GM06990 (cell line): ENCODE measurements around the gene NKAIN2.
"Not testable (repeated sequence)": the region's sequence is repeated elsewhere in the genome, so short reads cannot be mapped to it uniquely, and the experiment has no call there.

Source experiments
- DNase-seq: peaks from one replicate; pipeline ENCODE4 v3.0.0-alpha.2; 2011; ENCODE audit not compliant: insufficient read length; ENCODE audit errors: extremely low read depth
- H3K27me3 ChIP-seq: replicated peaks from 2 replicates; pipeline ENCODE4 v1.6.0; 2011; ENCODE audit warnings: low read length; ENCODE audit not compliant: control insufficient read depth, insufficient read depth
- H3K36me3 ChIP-seq: 2 replicates; pipeline ENCODE4 v1.5.1; 2011; ENCODE audit warnings: low read length; ENCODE audit not compliant: control insufficient read depth, insufficient read depth
- H3K4me3 ChIP-seq: replicated peaks from 2 replicates; pipeline ENCODE4 v1.5.1; 2011; ENCODE audit warnings: low read depth, mild to moderate bottlenecking, control low read depth, low read length
- TF ChIP-seq, protein P1 (sequence below): IDR thresholded peaks from 2 replicates; pipeline ENCODE4 v1.5.1; 2011; ENCODE audit warnings: low read length, control low read depth, mild to moderate bottlenecking, inconsistent platforms; ENCODE audit not compliant: insufficient read depth, poor library complexity, severe bottlenecking

The NKAIN2 gene

DNA sequence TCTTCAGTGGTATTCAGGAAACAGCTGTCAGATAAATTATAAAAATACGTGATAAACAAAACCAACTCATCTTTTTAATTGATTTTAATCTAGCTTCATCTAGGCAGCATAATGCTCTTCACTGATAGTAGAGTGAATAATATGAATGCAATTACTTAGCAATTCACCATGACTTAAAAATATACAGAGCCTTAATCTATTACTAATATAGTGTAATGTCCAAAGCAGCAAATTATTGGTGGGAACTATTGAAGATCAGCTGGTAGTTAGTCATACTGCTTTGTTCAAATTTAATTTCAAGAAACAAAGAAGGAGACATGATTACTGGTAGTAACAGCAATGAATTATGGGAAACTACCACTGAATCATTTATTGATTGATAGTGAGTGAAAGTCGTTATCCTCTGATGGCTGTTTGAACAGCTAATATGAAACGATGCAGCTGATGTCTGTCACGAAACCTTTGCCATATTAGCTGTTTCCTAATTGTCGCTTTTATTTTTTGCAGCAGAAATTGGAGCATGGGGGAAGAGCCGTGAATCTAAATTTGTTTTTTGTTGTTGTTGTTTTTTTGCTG, 99.2 kb downstream of the NKAIN2 start:
- H3K36me3 ChIP-seq, result no peaks in the 10 kb centered on the region
- no peaks in the 10 kb centered on the region for H3K27me3 ChIP-seq
- DNase-seq, result no peak
- TF ChIP-seq, protein P1, sequence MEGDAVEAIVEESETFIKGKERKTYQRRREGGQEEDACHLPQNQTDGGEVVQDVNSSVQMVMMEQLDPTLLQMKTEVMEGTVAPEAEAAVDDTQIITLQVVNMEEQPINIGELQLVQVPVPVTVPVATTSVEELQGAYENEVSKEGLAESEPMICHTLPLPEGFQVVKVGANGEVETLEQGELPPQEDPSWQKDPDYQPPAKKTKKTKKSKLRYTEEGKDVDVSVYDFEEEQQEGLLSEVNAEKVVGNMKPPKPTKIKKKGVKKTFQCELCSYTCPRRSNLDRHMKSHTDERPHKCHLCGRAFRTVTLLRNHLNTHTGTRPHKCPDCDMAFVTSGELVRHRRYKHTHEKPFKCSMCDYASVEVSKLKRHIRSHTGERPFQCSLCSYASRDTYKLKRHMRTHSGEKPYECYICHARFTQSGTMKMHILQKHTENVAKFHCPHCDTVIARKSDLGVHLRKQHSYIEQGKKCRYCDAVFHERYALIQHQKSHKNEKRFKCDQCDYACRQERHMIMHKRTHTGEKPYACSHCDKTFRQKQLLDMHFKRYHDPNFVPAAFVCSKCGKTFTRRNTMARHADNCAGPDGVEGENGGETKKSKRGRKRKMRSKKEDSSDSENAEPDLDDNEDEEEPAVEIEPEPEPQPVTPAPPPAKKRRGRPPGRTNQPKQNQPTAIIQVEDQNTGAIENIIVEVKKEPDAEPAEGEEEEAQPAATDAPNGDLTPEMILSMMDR, result no peak
- H3K4me3 ChIP-seq, result no peak overlapping the region

DNA sequence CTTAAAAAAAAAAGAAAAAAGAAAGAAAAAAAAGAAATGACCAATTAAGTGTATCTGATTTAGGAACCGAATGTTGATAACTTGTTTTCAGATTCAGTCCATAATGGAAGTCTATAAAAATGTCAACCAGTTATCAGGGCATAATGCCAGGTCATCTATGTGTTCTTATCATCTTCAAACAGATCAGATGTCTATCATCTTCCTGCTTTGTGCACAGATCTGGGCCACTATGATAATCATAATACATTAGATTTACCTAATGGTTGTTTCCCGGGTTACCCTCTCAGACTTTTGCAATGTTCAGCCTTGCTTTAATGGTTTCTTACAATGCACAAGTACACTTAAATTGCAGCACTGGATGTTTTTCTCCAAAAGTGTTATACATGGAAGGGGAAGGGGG, 100.6 kb downstream of the NKAIN2 start:
- no peak overlapping the region for H3K4me3 ChIP-seq
- H3K27me3 ChIP-seq, result no peaks in the 10 kb centered on the region
- H3K36me3 ChIP-seq, result no peaks in the 10 kb centered on the region
- DNase-seq, result no peak
- TF ChIP-seq, protein P1, result no peak

DNA sequence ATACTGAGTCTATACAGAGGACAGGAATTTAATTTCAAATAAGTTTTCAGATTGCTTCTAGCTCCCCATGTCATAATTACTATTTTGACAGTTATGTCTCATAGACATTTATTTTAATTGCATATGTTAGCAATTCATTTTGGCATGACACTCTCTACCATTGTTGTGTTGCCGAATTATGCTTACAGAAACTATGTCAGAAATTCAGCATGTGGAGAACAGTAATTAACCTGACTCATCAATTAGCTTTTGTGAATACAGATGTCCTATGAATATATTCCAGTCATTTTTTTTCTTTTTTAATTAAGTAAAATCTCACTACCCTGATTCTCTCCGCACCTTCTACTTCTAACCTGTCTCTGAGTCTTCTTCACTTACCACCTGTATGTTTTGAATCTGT, 105.1 kb downstream of the NKAIN2 start:
- Histone ChIP-seq H3K4me3 (no peak overlapping the region), H3K27me3 (no peaks in the 10 kb centered on the region)

DNA sequence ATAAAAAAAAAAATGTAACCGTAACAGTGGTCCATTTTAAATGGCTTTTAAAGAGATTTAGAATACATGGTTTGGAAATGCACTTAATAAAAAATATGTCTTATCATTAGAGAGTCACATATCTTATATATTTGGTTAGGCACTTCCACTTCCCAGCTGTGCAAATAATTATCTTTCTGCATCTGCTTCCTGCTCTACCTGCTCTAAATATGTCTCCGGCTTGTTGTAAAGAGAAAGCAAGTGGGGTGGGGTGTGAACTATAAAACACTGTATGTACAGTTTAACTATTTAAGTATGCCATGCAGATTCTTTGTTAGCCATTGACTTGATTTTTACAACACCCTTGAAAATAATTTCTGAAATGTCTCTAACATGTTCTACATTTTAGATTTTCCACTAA, 106.3 kb downstream of the NKAIN2 start:
- TF ChIP-seq, protein P1, result no peak
- DNase-seq, result no peak

More for the DNA sequence above, 105.1 kb downstream of the NKAIN2 start:
- TF ChIP-seq, protein P1, result no peak
- no peaks in the 10 kb centered on the region for H3K36me3 ChIP-seq
- DNase-seq, result no peak

DNA sequence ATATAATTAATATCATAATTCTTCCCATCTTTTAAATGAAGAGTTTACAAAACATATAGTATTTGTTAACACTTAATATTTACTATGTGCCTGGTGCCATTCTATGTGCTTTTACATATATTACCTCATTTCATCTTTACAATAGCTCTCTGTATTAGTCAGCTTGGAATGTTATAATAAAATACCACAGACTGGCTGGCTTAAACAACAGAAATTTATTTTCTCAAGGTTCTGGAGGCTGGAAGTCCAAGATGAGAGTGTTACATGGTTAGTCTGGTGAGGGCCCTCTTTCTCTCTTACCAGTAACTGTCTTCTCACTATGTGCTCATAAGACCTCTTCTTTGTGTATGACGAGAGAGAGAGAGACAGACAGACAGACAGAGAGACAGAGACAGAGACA, 110.2 kb downstream of the NKAIN2 start:
- Histone ChIP-seq H3K36me3 (no peaks in the 10 kb centered on the region), H3K4me3 (no peak overlapping the region), H3K27me3 (no peaks in the 10 kb centered on the region)
- no peak for DNase-seq
- TF ChIP-seq, protein P1, result no peak

More for the DNA sequence above, 106.3 kb downstream of the NKAIN2 start:
- no peak overlapping the region for H3K4me3 ChIP-seq
- H3K36me3 ChIP-seq, result no peaks in the 10 kb centered on the region
- H3K27me3 ChIP-seq, result no peaks in the 10 kb centered on the region

DNA sequence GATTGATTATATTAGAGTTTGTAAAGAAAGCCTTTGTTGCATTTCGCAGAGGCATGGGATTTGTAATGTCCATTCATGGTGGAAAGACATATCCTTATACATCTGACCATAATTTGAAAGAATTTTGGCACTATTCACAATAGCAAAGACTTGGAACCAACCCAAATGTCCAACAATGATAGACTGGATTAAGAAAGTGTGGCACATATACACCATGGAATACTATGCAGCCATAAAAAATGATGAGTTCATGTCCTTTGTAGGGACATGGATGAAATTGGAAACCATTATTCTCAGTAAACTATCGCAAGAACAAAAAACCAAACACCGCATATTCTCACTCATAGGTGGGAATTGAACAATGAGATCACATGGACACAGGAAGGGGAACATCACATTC, 119.7 kb downstream of the NKAIN2 start:
- not testable (repeated sequence) for H3K27me3 ChIP-seq, DNase-seq, H3K4me3 ChIP-seq, H3K36me3 ChIP-seq
